WTC11 (cell line): Measurements from ENCODE around the gene MYL10.

Experiments
- ATF6 ChIP-seq: sonication (generic); formaldehyde crosslinking; IDR thresholded peaks from 2 replicates; pipeline ENCODE4 v1.8.1; 2023; ENCODE audit warnings: mild to moderate bottlenecking, missing genetic modification reagents
- CTCF ChIP-seq: fragments of 200-600 bp; IDR thresholded peaks from 2 replicates; pipeline ENCODE4 v1.8.0; 2022; ENCODE audit warnings: antibody characterized with exemption
- TCF7 ChIP-seq: sonication (generic); formaldehyde crosslinking; IDR thresholded peaks from 2 replicates; pipeline ENCODE4 v1.8.0; 2022; ENCODE audit warnings: mild to moderate bottlenecking, low read depth, missing genetic modification reagents, moderate library complexity
- TEAD4 ChIP-seq: sonication (generic); formaldehyde crosslinking; IDR thresholded peaks from 2 replicates; pipeline ENCODE4 v1.8.0; 2022; ENCODE audit warnings: mild to moderate bottlenecking, missing genetic modification reagents
- ZNF121 ChIP-seq: sonication (generic); formaldehyde crosslinking; IDR thresholded peaks from 2 replicates; pipeline ENCODE4 v1.8.0; 2023; ENCODE audit warnings: missing genetic modification reagents

DNA sequence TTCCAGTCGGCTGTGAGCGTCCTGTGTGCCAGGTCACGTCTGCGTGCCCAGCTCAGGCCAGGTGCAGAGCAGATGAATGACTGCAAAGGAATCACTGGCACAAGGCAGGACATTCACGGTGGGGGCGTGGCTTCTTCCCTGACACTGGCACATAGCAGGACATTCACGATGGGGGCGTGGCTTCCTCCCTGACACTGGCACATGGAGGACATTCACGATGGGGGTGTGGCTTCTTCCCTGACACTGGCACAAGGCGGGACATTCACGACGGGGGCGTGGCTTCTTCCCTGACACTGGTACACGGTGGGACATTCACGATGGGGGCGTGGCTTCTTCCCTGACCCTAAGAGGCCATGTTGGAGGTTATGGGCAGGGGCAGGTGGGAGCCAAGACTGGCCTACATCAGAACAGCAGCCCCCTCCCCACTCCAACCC is 64.3 kb downstream of the MYL10 start:
- TF ChIP-seq ATF6 (CRISPR knock-in tag) = no peak
- TF ChIP-seq TCF7 = no peak
- no peak for TF ChIP-seq CTCF
- TF ChIP-seq TEAD4 (CRISPR knock-in tag) = no peak
- no peak for TF ChIP-seq ZNF121
